Large intestine (tissue), 3 donors: ENCODE data around the gene SMIM1. TPM values are rescaled to one million over a fixed set of nuclear protein-coding genes. Genes with fewer than 3 reads are reported as not detected.

ENCODE experiments used
- DNase-seq, 2 donors: peaks; one replicate each; pipeline versions ENCODE4 v3.0.0 to v3.0.0-alpha.2; 2013
- H3K27ac ChIP-seq: one replicate; pipeline ENCODE4 v1.5.1; 2013; ENCODE audit warnings: low read length
- H3K27me3 ChIP-seq: 2 replicates; pipeline ENCODE4 v1.6.1; 2013; ENCODE audit warnings: low read length; ENCODE audit not compliant: control insufficient read depth, insufficient read depth
- H3K36me3 ChIP-seq: 2 replicates; pipeline ENCODE4 v1.6.1; 2013; ENCODE audit warnings: low read length; ENCODE audit not compliant: control insufficient read depth, insufficient read depth
- H3K4me1 ChIP-seq: one replicate; pipeline ENCODE4 v1.6.1; 2013; ENCODE audit warnings: low read length; ENCODE audit not compliant: control insufficient read depth, insufficient read depth
- H3K4me3 ChIP-seq: one replicate; pipeline ENCODE4 v1.5.1; 2013; ENCODE audit warnings: low read length
- H3K9me3 ChIP-seq: one replicate; pipeline ENCODE4 v1.6.1; 2013; ENCODE audit warnings: mild to moderate bottlenecking, low read depth, low read length, moderate library complexity; ENCODE audit not compliant: control insufficient read depth
- WGBS: methylation state at CpG from one replicate; pipeline ENCODE4 v1.1.5; 2013; ENCODE audit warnings: low lambda C conversion rate; ENCODE audit not compliant: insufficient coverage; 5-methylcytosine and 5-hydroxymethylcytosine counted together
- polyA plus RNA-seq: library from polyadenylated mRNA; unstranded; fragments of 120-200 nt; gene quantifications from one replicate; pipeline ENCODE4 v1.2.1, GENCODE V29; 2013

Gene SMIM1
- polyA plus RNA-seq, 1 donor, result 66.0 TPM

DNA sequence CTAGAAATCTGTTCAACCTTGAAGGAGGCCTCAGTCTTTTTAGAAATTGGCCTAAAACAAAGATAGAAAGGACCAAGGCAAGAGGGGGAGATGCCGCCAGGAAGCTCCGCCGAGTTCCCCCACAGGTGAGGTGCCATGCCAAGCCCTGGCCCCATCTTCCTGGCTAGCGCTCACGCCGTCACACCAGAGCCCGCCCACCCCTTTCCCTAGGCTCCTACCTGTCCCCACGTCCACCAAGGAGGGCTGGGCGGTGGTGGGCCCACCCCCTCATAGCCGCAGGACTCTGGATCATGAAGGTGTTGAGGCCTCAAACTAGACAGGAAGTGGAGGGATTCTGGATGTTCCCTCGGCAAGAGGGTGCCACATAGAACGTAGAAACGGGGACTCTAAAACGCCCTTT lies 35.8 kb upstream of the SMIM1 start:
- H3K36me3 ChIP-seq, result peaks cover 30% of the 10 kb centered on the region
- no peak overlapping the region for H3K27ac ChIP-seq
- H3K9me3 ChIP-seq, result no peaks in the 10 kb centered on the region
- DNase-seq, result no peak
- no CpG with 5 or more reads among the region's 14 CpGs for WGBS
- peaks cover 8% of the 10 kb centered on the region for H3K27me3 ChIP-seq
- no peak overlapping the region for H3K4me3 ChIP-seq
- peaks cover 25% of the 10 kb centered on the region for H3K4me1 ChIP-seq

- no peak overlapping the region for H3K27ac ChIP-seq
- peaks cover 45% of the 10 kb centered on the region for H3K36me3 ChIP-seq
- H3K4me1 ChIP-seq, result peaks cover 7% of the 10 kb centered on the region
- no peak for DNase-seq
- H3K27me3 ChIP-seq, result no peaks in the 10 kb centered on the region
- no CpG with 5 or more reads among the region's 12 CpGs for WGBS
- no peaks in the 10 kb centered on the region for H3K9me3 ChIP-seq
- no peak overlapping the region for H3K4me3 ChIP-seq
These were observed 33.6 kb upstream of the SMIM1 start for GRCh38 chr1:3738943-3739342.

DNA sequence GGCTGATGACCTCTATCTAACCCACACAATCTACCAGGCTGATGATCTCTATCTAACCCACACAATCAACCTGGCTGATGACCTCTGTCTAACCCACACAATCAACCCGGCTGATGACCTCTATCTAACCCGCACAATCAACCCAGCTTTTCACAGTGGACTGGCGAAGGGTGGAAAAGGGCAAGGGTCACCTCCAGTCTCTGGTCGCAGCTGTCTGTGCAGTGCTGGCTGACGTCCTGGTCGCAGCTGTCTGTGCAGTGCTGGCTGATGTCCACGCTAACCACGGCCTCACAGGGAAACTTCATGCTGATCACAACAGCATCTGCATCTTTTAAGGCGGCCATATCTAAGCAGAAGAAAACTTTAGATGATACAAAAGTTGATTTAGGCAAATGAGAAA lies 32.5 kb upstream of the SMIM1 start:
- no peak for DNase-seq
- Histone ChIP-seq H3K4me1 (no peaks in the 10 kb centered on the region), H3K27me3 (no peaks in the 10 kb centered on the region), H3K9me3 (no peaks in the 10 kb centered on the region), H3K27ac (no peak overlapping the region), H3K36me3 (peaks cover 45% of the 10 kb centered on the region), H3K4me3 (no peak overlapping the region)
- no CpG with 5 or more reads among the region's 9 CpGs for WGBS

- no peak for DNase-seq
- Histone ChIP-seq H3K27ac (no peak overlapping the region), H3K4me1 (no peaks in the 10 kb centered on the region), H3K27me3 (no peaks in the 10 kb centered on the region), H3K4me3 (no peak overlapping the region), H3K36me3 (peaks cover 45% of the 10 kb centered on the region), H3K9me3 (no peaks in the 10 kb centered on the region)
- WGBS, result 100% methylated on average over 2 of the region's 13 CpGs
These were observed 31.8 kb upstream of the SMIM1 start for GRCh38 chr1:3740752-3741151.

DNA sequence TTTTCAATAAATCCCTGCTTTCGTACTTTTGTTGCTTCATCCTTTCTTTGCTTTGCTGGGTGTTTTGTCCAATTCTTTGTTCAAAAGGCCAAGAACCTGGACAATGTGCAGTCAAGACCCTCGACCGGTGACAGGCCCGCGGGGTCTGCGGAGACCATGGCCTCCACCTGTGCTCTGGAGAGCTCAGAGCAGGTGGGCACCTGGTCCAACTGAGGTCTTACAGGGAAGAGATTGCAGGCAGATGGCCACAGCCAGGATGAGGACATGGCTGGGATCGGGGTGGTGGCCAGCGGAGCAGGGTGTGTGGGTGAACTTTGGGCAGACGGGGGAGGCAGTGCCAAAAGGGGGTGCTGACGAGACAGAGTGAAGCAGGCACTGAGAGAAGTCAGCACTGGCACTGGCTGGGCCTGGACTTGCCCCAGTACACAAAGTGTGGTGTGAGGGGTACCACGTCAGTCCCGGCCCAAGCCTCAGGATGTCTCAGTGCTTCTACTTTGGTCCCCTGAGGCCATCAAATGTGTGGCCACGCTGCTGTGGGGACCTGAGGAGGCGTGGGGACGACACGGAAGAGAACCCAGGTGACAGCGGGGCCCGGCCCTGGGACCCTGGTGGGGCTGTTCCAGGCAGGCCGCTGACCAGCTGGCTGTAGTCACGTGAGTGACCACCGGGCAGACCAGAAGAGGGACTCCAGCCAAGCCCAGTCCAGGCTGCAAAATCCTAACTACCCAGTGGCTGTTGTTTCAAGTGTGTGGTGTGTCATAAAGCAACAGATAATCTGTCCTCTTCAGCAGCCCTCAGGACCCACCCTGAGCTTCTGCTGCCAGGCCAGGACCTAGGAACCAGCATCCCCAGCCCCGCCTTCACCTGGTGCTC lies 30.7 kb upstream of the SMIM1 start:
- Histone ChIP-seq H3K4me3 (no peak overlapping the region), H3K27ac (no peak overlapping the region), H3K27me3 (no peaks in the 10 kb centered on the region), H3K9me3 (no peaks in the 10 kb centered on the region), H3K36me3 (peaks cover 37% of the 10 kb centered on the region), H3K4me1 (no peaks in the 10 kb centered on the region)
- WGBS, result no CpG with 5 or more reads among the region's 22 CpGs
- DNase-seq, result no peak

- no peak for DNase-seq
- H3K36me3 ChIP-seq, result peaks cover 36% of the 10 kb centered on the region
- H3K9me3 ChIP-seq, result no peaks in the 10 kb centered on the region
- H3K27ac ChIP-seq, result no peak overlapping the region
- no CpG with 5 or more reads among the region's 24 CpGs for WGBS
- peaks cover 1% of the 10 kb centered on the region for H3K4me1 ChIP-seq
- no peaks in the 10 kb centered on the region for H3K27me3 ChIP-seq
- no peak overlapping the region for H3K4me3 ChIP-seq
These were observed 29.9 kb upstream of the SMIM1 start for GRCh38 chr1:3742439-3743298.

- 83% methylated on average over 1 of the region's 4 CpGs for WGBS
- H3K36me3 ChIP-seq, result peaks cover 30% of the 10 kb centered on the region
- no peak overlapping the region for H3K27ac ChIP-seq
- DNase-seq, result no peak
- H3K27me3 ChIP-seq, result no peaks in the 10 kb centered on the region
- no peak overlapping the region for H3K4me3 ChIP-seq
- H3K4me1 ChIP-seq, result peaks cover 6% of the 10 kb centered on the region
- H3K9me3 ChIP-seq, result no peaks in the 10 kb centered on the region
These were observed 29.1 kb upstream of the SMIM1 start for GRCh38 chr1:3743421-3743820.

DNA sequence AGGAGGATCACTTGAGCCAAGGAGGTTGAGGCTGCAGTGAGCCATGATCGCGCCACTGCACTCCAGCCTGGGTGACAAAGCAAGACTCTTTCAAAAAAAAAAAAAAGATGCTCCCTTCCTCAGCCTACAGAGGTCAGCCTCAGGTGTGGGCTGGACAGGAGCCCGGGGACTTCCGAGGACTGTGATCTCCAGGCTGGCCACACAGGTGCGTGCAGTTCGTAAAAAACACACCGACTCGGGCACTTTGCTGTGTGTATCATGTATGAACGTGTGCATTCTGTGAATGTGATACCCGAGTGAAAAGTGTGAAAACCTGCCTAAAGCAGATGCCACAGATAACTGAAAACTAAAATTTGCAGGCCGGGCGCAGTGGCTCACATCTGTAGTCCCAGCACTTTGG lies 28.7 kb upstream of the SMIM1 start:
- H3K36me3 ChIP-seq, result peaks cover 27% of the 10 kb centered on the region

DNA sequence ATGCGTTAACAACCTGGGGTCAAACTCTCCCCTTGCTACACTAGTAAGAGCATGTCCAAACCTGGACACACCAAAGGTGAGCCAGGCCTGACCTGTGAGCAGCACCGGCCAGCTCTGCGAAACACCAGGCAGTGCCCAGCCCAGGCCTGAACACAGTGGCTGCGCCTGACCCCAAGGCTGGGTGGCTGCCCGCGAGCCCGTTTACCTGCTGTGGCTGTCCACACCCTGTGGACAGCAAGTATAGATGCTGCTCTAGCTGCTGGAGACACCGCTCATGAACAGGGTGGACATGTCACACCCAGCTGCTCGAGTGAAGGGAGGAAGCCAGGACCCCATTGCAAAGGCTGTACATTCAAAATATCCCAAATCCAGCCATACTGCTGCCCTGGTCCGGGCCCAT lies 27.9 kb upstream of the SMIM1 start:
- no CpG with 5 or more reads among the region's 10 CpGs for WGBS
- Histone ChIP-seq H3K4me1 (peaks cover 6% of the 10 kb centered on the region), H3K9me3 (no peaks in the 10 kb centered on the region), H3K36me3 (peaks cover 23% of the 10 kb centered on the region), H3K27me3 (no peaks in the 10 kb centered on the region), H3K27ac (no peak overlapping the region), H3K4me3 (no peak overlapping the region)
- no peak for DNase-seq

More for the DNA sequence above, 28.7 kb upstream of the SMIM1 start:
- no peak for DNase-seq
- no peaks in the 10 kb centered on the region for H3K27me3 ChIP-seq
- no peaks in the 10 kb centered on the region for H3K9me3 ChIP-seq
- H3K27ac ChIP-seq, result no peak overlapping the region
- no peak overlapping the region for H3K4me3 ChIP-seq
- 100% methylated on average over 1 of the region's 12 CpGs for WGBS
- H3K4me1 ChIP-seq, result peaks cover 6% of the 10 kb centered on the region

DNA sequence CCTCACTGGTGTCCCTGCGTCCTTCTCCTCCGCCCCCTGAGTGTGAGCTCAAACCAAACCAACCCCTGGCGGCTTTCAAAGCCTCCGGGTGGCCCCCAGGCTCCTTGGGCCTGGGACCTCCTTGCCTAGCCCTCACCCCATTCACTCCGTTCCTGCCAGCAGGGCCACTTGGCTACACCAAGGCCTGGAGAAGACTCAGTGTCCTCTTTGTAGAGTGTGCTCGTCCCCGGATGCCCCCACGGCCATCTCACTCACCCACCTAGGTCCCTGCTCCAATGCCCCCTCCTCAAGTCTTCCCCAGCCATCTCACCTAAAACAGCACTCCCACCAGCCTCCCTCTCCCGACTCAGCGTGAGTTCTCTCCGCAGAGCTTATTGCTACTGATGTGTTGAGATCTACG lies 27.5 kb upstream of the SMIM1 start:
- Histone ChIP-seq H3K36me3 (peaks cover 21% of the 10 kb centered on the region), H3K27ac (no peak overlapping the region), H3K9me3 (no peaks in the 10 kb centered on the region), H3K4me1 (peaks cover 6% of the 10 kb centered on the region), H3K27me3 (no peaks in the 10 kb centered on the region), H3K4me3 (no peak overlapping the region)
- DNase-seq, result no peak
- no CpG with 5 or more reads among the region's 12 CpGs for WGBS
